Rectal smooth muscle tissue (tissue), 1 donor: ENCODE measurements around the gene MT1X.

ENCODE experiments used
- H3K27ac ChIP-seq: one replicate; pipeline ENCODE4 v1.7.0; 2013; ENCODE audit warnings: low read depth, low read length, inconsistent platforms
- H3K27me3 ChIP-seq: one replicate; pipeline ENCODE4 v1.7.0; 2013; ENCODE audit warnings: low read length; ENCODE audit not compliant: control insufficient read depth, insufficient read depth
- H3K36me3 ChIP-seq: one replicate; pipeline ENCODE4 v1.7.0; 2013; ENCODE audit warnings: low read length; ENCODE audit not compliant: control insufficient read depth, insufficient read depth
- H3K4me1 ChIP-seq: one replicate; pipeline ENCODE4 v1.7.0; 2013; ENCODE audit warnings: low read length; ENCODE audit not compliant: control insufficient read depth, insufficient read depth
- H3K4me3 ChIP-seq: one replicate; pipeline ENCODE4 v1.7.0; 2013; ENCODE audit warnings: low read length
- H3K9ac ChIP-seq: one replicate; pipeline ENCODE4 v1.7.0; 2013; ENCODE audit warnings: low read length

MT1X gene

GRCh38 chr16:56681939-56682702 is at the start of gene MT1X:
MT1X (plus strand) TSS chr16:56682470; CDS start chr16:56682541, 71 bp downstream.
- no peaks in the 10 kb centered on the region for H3K36me3 ChIP-seq
- peak within 1 kb of the TSS; percentile 72 for H3K9ac ChIP-seq
- peak within 1 kb of the TSS; percentile 90 for H3K4me3 ChIP-seq
- no peaks in the 10 kb centered on the region for H3K27me3 ChIP-seq
- H3K4me1 ChIP-seq: peaks cover 3% of the 10 kb centered on the region
- H3K27ac ChIP-seq: peak within 1 kb of the TSS; percentile 81

DNA sequence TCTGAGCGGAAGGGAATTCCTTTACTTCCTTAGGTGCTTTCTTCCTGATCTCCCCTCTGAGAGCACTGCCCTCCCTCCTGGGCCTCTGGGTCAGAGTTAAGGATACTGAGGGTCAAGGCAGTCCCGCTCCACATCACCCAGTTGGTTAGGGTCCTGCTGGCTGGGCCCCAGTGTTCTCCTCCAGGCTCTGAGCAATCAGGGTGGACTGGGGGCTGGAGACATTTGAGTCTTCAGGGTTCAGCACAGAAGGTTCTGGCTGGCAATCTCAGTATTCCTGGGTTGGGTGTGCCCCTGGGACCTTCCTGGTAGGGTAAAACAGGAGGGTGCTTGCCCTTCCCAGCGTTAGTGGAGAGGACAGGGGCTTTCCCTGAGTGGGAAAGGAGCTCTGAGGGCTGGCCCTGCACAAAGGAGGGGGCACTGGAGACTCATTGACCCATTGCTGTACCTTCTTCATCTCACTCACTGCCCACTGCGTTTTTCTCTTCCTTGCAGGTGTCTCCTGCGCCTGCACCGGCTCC is 49.4 kb upstream of the MT1X start:
- H3K36me3 ChIP-seq: no peaks in the 10 kb centered on the region
- H3K27me3 ChIP-seq: peaks cover 21% of the 10 kb centered on the region
- peak overlapping the region; percentile 2 for H3K27ac ChIP-seq
- peak overlapping the region; percentile 68 for H3K9ac ChIP-seq
- no peaks in the 10 kb centered on the region for H3K4me1 ChIP-seq
- peak overlapping the region; percentile 62 for H3K4me3 ChIP-seq

- Histone ChIP-seq H3K36me3 (no peaks in the 10 kb centered on the region), H3K27ac (no peak overlapping the region), H3K27me3 (peaks cover 28% of the 10 kb centered on the region), H3K4me1 (no peaks in the 10 kb centered on the region), H3K4me3 (peak overlapping the region; percentile 62), H3K9ac (no peak overlapping the region)
These were observed 48.7 kb upstream of the MT1X start for GRCh38 chr16:56633535-56633934.

DNA sequence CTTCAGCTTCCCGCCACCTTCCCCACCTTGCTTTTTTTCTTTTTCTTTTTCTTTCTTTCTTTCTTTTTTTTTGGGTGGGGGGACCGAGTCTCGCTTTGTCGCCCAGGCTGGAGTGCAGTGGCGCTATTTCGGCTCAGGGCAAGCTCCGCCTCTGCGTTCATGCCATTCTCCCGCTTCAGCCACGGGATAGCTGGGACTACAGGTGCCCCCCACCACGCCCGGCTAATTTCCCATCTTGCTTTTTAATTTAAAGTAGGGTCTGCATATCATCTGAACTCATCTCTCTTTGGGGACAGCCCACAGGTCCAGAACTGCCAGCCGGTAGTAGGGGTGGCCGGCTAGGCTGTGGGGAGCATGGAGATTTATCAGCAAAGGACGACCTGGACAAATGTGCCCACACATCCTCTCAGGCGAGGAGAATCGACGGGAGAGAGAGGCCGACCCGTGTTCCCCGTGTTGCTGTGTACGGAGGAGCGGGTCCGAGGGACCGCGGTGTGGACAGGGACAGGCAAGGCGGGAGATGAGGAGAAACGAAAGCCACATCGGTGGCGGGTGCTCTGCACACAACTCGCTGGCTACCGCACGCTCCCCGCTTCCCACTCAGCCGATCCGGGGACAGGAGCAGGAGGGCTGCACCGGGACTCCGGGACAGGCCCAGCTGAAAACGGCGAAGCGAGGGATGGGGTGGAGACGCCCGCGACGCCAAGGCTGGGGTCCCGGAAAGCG is 47.4 kb upstream of the MT1X start:
- Histone ChIP-seq H3K27ac (no peak overlapping the region), H3K27me3 (peaks cover 37% of the 10 kb centered on the region), H3K4me1 (no peaks in the 10 kb centered on the region), H3K36me3 (no peaks in the 10 kb centered on the region), H3K9ac (no peak overlapping the region), H3K4me3 (peak overlapping the region; percentile 16)

- Histone ChIP-seq H3K4me3 (peak overlapping the region; percentile 16), H3K27me3 (peaks cover 37% of the 10 kb centered on the region), H3K4me1 (no peaks in the 10 kb centered on the region), H3K9ac (no peak overlapping the region), H3K36me3 (no peaks in the 10 kb centered on the region), H3K27ac (no peak overlapping the region)
These were observed 46.8 kb upstream of the MT1X start for GRCh38 chr16:56635441-56635967.

- Histone ChIP-seq H3K27me3 (peaks cover 37% of the 10 kb centered on the region), H3K4me3 (no peak overlapping the region), H3K4me1 (no peaks in the 10 kb centered on the region), H3K27ac (no peak overlapping the region), H3K9ac (no peak overlapping the region), H3K36me3 (no peaks in the 10 kb centered on the region)
These were observed 45.5 kb upstream of the MT1X start for GRCh38 chr16:56636616-56637413.

- Histone ChIP-seq H3K9ac (no peak within 1 kb of the TSS), H3K27me3 (peaks cover 37% of the 10 kb centered on the region), H3K27ac (peak within 1 kb of the TSS; percentile 30)
These were observed 44.2 kb upstream of the MT1X start, which contains the start of gene MT1A for GRCh38 chr16:56637814-56638750. MT1A (plus strand) TSS chr16:56638666; CDS start chr16:56638739, 73 bp downstream.

GRCh38 chr16:56639045-56639444 is 43.2 kb upstream of the MT1X start:
- H3K27ac ChIP-seq: no peak overlapping the region
- peaks cover 33% of the 10 kb centered on the region for H3K27me3 ChIP-seq
- no peak overlapping the region for H3K9ac ChIP-seq
- no peaks in the 10 kb centered on the region for H3K4me1 ChIP-seq
- H3K36me3 ChIP-seq: no peaks in the 10 kb centered on the region
- H3K4me3 ChIP-seq: no peak overlapping the region

More at GRCh38 chr16:56637814-56638750, 44.2 kb upstream of the MT1X start, which contains the start of gene MT1A:
- no peaks in the 10 kb centered on the region for H3K36me3 ChIP-seq
- peak within 1 kb of the TSS; percentile 65 for H3K4me3 ChIP-seq
- no peaks in the 10 kb centered on the region for H3K4me1 ChIP-seq

DNA sequence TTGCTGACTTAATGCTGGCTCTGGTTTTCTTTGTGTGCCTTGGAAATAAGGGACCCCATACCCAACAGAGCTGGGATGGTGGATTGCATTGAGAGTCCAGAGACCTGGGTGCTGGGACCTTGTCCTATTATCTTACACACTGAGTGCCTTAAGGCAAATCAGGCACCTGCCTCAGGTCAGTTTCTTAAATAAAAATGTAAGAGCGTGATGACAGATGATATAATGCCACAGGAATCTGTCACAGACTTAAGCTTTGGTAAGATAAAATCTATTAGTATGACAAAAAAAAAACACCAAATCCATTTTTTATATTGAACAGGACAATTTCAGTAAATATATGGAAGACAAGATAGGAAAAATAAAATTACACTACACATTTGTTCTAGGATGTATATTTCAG is 42.2 kb upstream of the MT1X start:
- no peak overlapping the region for H3K4me3 ChIP-seq
- no peak overlapping the region for H3K9ac ChIP-seq
- no peaks in the 10 kb centered on the region for H3K4me1 ChIP-seq
- peaks cover 30% of the 10 kb centered on the region for H3K27me3 ChIP-seq
- no peaks in the 10 kb centered on the region for H3K36me3 ChIP-seq
- no peak overlapping the region for H3K27ac ChIP-seq

DNA sequence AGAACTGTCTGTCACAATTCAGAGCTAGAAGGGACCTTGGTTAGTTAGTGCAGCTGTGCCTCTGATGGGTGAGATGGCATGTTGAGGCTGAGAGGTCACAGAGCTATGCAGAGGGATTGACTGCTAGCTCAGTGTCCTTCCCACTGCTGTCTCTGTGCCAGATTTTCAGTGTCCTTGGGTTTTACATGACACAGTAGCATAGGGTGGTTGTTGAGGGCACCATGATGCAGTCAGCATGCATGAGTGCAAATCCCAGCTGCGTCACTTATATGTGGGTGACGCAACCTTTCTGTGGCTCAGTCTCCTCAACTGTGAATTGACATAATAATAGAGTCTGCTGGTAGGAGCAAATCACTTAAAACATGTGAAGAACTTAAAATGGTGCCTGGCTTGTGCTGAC is 41.1 kb upstream of the MT1X start:
- Histone ChIP-seq H3K4me1 (no peaks in the 10 kb centered on the region), H3K9ac (no peak overlapping the region), H3K27me3 (peaks cover 24% of the 10 kb centered on the region), H3K27ac (no peak overlapping the region), H3K4me3 (no peak overlapping the region), H3K36me3 (no peaks in the 10 kb centered on the region)

- no peak overlapping the region for H3K9ac ChIP-seq
- peaks cover 13% of the 10 kb centered on the region for H3K27me3 ChIP-seq
- H3K4me1 ChIP-seq: no peaks in the 10 kb centered on the region
- no peak overlapping the region for H3K27ac ChIP-seq
- no peaks in the 10 kb centered on the region for H3K36me3 ChIP-seq
- H3K4me3 ChIP-seq: peak overlapping the region; percentile 48
These were observed 39.0 kb upstream of the MT1X start for GRCh38 chr16:56643080-56643778.
